HepG2 (cell line): ENCODE measurements around the gene ZNF625. TPM values are rescaled to one million over a fixed set of nuclear protein-coding genes. Genes with fewer than 3 reads are reported as not detected.
A peak's percentile ranks its signal among the peaks of the same experiment; 100 is the strongest.

Source experiments
- CCDC6 ChIP-seq: sonication (generic); formaldehyde crosslinking; IDR thresholded peaks from 2 replicates; pipeline ENCODE4 v1.8.1; 2022; ENCODE audit warnings: mild to moderate bottlenecking, missing genetic modification reagents, moderate library complexity
- CREB3 ChIP-seq: sonication (generic); formaldehyde crosslinking; IDR thresholded peaks from 2 replicates; pipeline ENCODE4 v1.5.0; 2020; ENCODE audit warnings: missing genetic modification reagents
- HMG20B ChIP-seq: conservative IDR thresholded peaks from 2 replicates; pipeline ENCODE4 v1.6.1; 2016; ENCODE audit warnings: missing genetic modification reagents, missing compliant biosample characterization
- HNRNPH1 ChIP-seq: fragments of 200-400 bp; formaldehyde crosslinking; optimal IDR thresholded peaks from 2 replicates; pipeline ENCODE3; 2017; ENCODE audit warnings: mild to moderate bottlenecking, low read depth, low read length
- PHF8 ChIP-seq: sonication (generic); formaldehyde crosslinking; IDR thresholded peaks from 2 replicates; pipeline ENCODE4 v1.5.0; 2020; ENCODE audit warnings: missing genetic modification reagents
- POLR2AphosphoS5 ChIP-seq: IDR thresholded peaks from 2 replicates; pipeline ENCODE4 v1.6.1; 2012; ENCODE audit warnings: low read depth, low read length
- REPIN1 ChIP-seq: sonication (generic); formaldehyde crosslinking; IDR thresholded peaks from 2 replicates; pipeline ENCODE4 v1.8.0; 2022; ENCODE audit warnings: missing genetic modification reagents, low read depth, mild to moderate bottlenecking, borderline replicate concordance
- ZBED4 ChIP-seq: sonication (generic); formaldehyde crosslinking; IDR thresholded peaks from 2 replicates; pipeline ENCODE4 v1.4.0; 2020; ENCODE audit warnings: missing genetic modification reagents, borderline replicate concordance
- ZNF143 ChIP-seq: sonication (generic); formaldehyde crosslinking; IDR thresholded peaks from 2 replicates; pipeline ENCODE4 v1.4.0; 2020; ENCODE audit warnings: missing genetic modification reagents
- ZNF281 ChIP-seq: sonication (generic); formaldehyde crosslinking; IDR thresholded peaks from 2 replicates; pipeline ENCODE4 v1.4.0; 2020; ENCODE audit warnings: missing genetic modification reagents, borderline replicate concordance
- ZNF331 ChIP-seq: sonication (generic); formaldehyde crosslinking; IDR thresholded peaks from 2 replicates; pipeline ENCODE4 v1.4.0; 2020; ENCODE audit warnings: missing genetic modification reagents
- ZNF687 ChIP-seq: sonication (generic); formaldehyde crosslinking; IDR thresholded peaks from 2 replicates; pipeline ENCODE4 v1.5.1; 2020; ENCODE audit warnings: mild to moderate bottlenecking, missing genetic modification reagents, moderate library complexity
- ZNF784 ChIP-seq: sonication (generic); formaldehyde crosslinking; IDR thresholded peaks from 2 replicates; pipeline ENCODE4 v1.5.1; 2020; ENCODE audit warnings: missing genetic modification reagents, mild to moderate bottlenecking, borderline replicate concordance
- ZSCAN12 ChIP-seq: sonication (generic); formaldehyde crosslinking; IDR thresholded peaks from 2 replicates; pipeline ENCODE4 v1.9.0; 2021; ENCODE audit warnings: mild to moderate bottlenecking, missing genetic modification reagents
- polyA plus RNA-seq, 8 experiments: library from polyadenylated mRNA; depleted of rRNA in 3 of 8; stranded (reverse) in 7 of 8; unstranded in 1 of 8; fragments of >200 nt; fragmentation: Illumina TruSeq in 4 of 8; extraction: Trizol in 4 of 8; gene quantifications; 2 replicates each; pipeline versions ENCODE4 v1.2.1 to v1.2.3, GENCODE V29; 2011 to 2016; ENCODE audit warnings: low read depth in 4 of 8, missing spikeins in 1 of 8, mixed read lengths in 1 of 8; ENCODE audit not compliant: insufficient read depth in 1 of 8
- total RNA-seq, 5 experiments: library from RNA; depleted of rRNA; stranded (reverse); fragments of >200 nt; fragmentation: Illumina TruSeq; extraction: Trizol; gene quantifications; 2 replicates each; pipeline ENCODE4 v1.2.3, GENCODE V29; 2016; ENCODE audit warnings: low read depth in 1 of 5

ZNF625 gene
- total and polyA plus RNA-seq, 2 of the 13 experiments (the other 11 are each of a cell fraction or from before 2014, with no cell fraction given): 1.7 to 12.2 TPM

- TF ChIP-seq ZBED4 (CRISPR knock-in tag) (peak; percentile 87), ZNF784 (no peak), CCDC6 (CRISPR knock-in tag) (0 out of 2 replicates have a peak, but pooled peaks have one; percentile 1), PHF8 (CRISPR knock-in tag) (peak; percentile 89), ZNF331 (CRISPR knock-in tag) (peak; percentile 16), POLR2AphosphoS5 (peak; percentile 70), ZSCAN12 (CRISPR knock-in tag) (0 out of 2 replicates have a peak, but pooled peaks have one; percentile 72), ZNF143 (CRISPR knock-in tag) (no peak), HMG20B (CRISPR knock-in tag) (no peak), ZNF687 (peak; percentile 72), CREB3 (CRISPR knock-in tag) (no peak), ZNF281 (CRISPR knock-in tag) (peak; percentile 32; the same call in 1 of the 2 replicates), HNRNPH1 (no peak), REPIN1 (0 out of 2 replicates have a peak, but pooled peaks have one; percentile 34)
Measured at GRCh38 chr19:12139885-12140544, 16.5 kb downstream of the ZNF625 start, which contains the start of gene ZNF20 (continued).
